Ishikawa (cell line): ENCODE data around the gene PRICKLE2.

Experiments
- CEBPB ChIP-seq: IDR thresholded peaks from 2 replicates; pipeline ENCODE4 v1.6.1; 2012
- CREB1 ChIP-seq: IDR thresholded peaks from 2 replicates; pipeline ENCODE4 v1.6.1; 2012; ENCODE audit warnings: low read depth
- EGR1 ChIP-seq: IDR thresholded peaks from 2 replicates; pipeline ENCODE4 v1.6.1; 2012
- EP300 ChIP-seq: IDR thresholded peaks from 2 replicates; pipeline ENCODE4 v1.6.1; 2012; ENCODE audit warnings: borderline replicate concordance
- FOXM1 ChIP-seq: IDR thresholded peaks from 2 replicates; pipeline ENCODE4 v1.6.1; 2012; ENCODE audit warnings: low read depth, borderline replicate concordance
- MAX ChIP-seq: IDR thresholded peaks from 2 replicates; pipeline ENCODE4 v1.6.1; 2012
- NFIC ChIP-seq: IDR thresholded peaks from 2 replicates; pipeline ENCODE4 v1.6.1; 2012
- RAD21 ChIP-seq: IDR thresholded peaks from 2 replicates; pipeline ENCODE4 v1.6.1; 2012; ENCODE audit warnings: low read depth
- REST ChIP-seq: IDR thresholded peaks from 2 replicates; pipeline ENCODE4 v1.6.1; 2012; ENCODE audit warnings: low read depth, mild to moderate bottlenecking
- TAF1 ChIP-seq: IDR thresholded peaks from 2 replicates; pipeline ENCODE4 v1.6.1; 2012; ENCODE audit warnings: low read depth, mild to moderate bottlenecking
- TCF12 ChIP-seq: IDR thresholded peaks from 2 replicates; pipeline ENCODE4 v1.6.1; 2012; ENCODE audit warnings: low read depth
- TEAD4 ChIP-seq: IDR thresholded peaks from 2 replicates; pipeline ENCODE4 v1.6.1; 2012
- USF1 ChIP-seq: IDR thresholded peaks from 2 replicates; pipeline ENCODE4 v1.6.1; 2012
- YY1 ChIP-seq: IDR thresholded peaks from 2 replicates; pipeline ENCODE4 v1.6.1; 2012; ENCODE audit warnings: low read depth
- ZBTB7A ChIP-seq: IDR thresholded peaks from 2 replicates; pipeline ENCODE4 v1.6.1; 2012; ENCODE audit warnings: low read depth

PRICKLE2 gene

GRCh38 chr3:64238971-64239667 is 13.9 kb upstream of the PRICKLE2 start:
- TF ChIP-seq YY1, result no peak
- no peak for TF ChIP-seq EGR1
- peak; percentile 89 for TF ChIP-seq ZBTB7A
- TF ChIP-seq TCF12, result peak; percentile 79
- TF ChIP-seq TEAD4, result peak; percentile 86
- TF ChIP-seq NFIC, result peak; percentile 63
- TF ChIP-seq REST, result no peak
- peak; percentile 72; the same call in 1 of the 2 replicates for TF ChIP-seq FOXM1
- TF ChIP-seq CEBPB, result no peak
- peak; percentile 87 for TF ChIP-seq EP300
- peak; percentile 71 for TF ChIP-seq MAX

GRCh38 chr3:64237083-64237482 is 11.8 kb upstream of the PRICKLE2 start:
- TF ChIP-seq FOXM1 (no peak), TCF12 (no peak), USF1 (no peak), TEAD4 (no peak), YY1 (no peak), CEBPB (no peak)

GRCh38 chr3:64235605-64236004 is 10.3 kb upstream of the PRICKLE2 start:
- no peak for TF ChIP-seq CREB1
- TF ChIP-seq MAX, result no peak
- no peak for TF ChIP-seq ZBTB7A
- TF ChIP-seq CEBPB, result no peak
- no peak for TF ChIP-seq TEAD4
- no peak for TF ChIP-seq USF1
- no peak for TF ChIP-seq TAF1
- no peak for TF ChIP-seq EGR1
- TF ChIP-seq REST, result no peak
- no peak for TF ChIP-seq FOXM1
- TF ChIP-seq TCF12, result no peak
- TF ChIP-seq RAD21, result no peak
- TF ChIP-seq YY1, result no peak
- TF ChIP-seq EP300, result no peak
- no peak for TF ChIP-seq NFIC

- TF ChIP-seq NFIC (no peak), YY1 (no peak), CREB1 (no peak), ZBTB7A (no peak), FOXM1 (no peak), EGR1 (no peak), TCF12 (no peak), TEAD4 (no peak), CEBPB (no peak), USF1 (no peak), MAX (no peak), RAD21 (no peak)
Observed at GRCh38 chr3:64234571-64234970, 9.3 kb upstream of the PRICKLE2 start.

- TF ChIP-seq YY1 (no peak), EP300 (no peak), TCF12 (no peak), TAF1 (no peak), CEBPB (no peak), NFIC (no peak), REST (no peak), FOXM1 (no peak), CREB1 (no peak), MAX (no peak), TEAD4 (no peak), EGR1 (no peak), RAD21 (no peak), USF1 (no peak), ZBTB7A (no peak)
Observed at GRCh38 chr3:64232821-64233220, 7.6 kb upstream of the PRICKLE2 start.
